T-helper 2 cell treated with Interferon-gamma antibody and Interleukin-4, amounts not matched to agents 100 ng/mL and 5 ng/mL, for 36 hours (primary cell): Measurements from ENCODE around the gene OR8B4. TPM values are rescaled to one million over a fixed set of nuclear protein-coding genes. Genes with fewer than 3 reads are reported as not detected.
"Not testable (repeated sequence)": the region's sequence is repeated elsewhere in the genome, so short reads cannot be mapped to it uniquely, and the experiment has no call there.

Experiments used
- intact Hi-C: fragments of 100-400 bp; cut with micrococcal nuclease; formaldehyde crosslinking; loops from one replicate; pipeline ENCODE4 v1.15.1; 2023
- total RNA-seq: library from RNA; stranded (reverse); gene quantifications from 2 replicates; pipeline ENCODE4 v1.2.3, GENCODE V29; 2022

OR8B4 gene, protein sequence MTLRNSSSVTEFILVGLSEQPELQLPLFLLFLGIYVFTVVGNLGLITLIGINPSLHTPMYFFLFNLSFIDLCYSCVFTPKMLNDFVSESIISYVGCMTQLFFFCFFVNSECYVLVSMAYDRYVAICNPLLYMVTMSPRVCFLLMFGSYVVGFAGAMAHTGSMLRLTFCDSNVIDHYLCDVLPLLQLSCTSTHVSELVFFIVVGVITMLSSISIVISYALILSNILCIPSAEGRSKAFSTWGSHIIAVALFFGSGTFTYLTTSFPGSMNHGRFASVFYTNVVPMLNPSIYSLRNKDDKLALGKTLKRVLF
- total RNA-seq = not detected in 2 replicates

DNA sequence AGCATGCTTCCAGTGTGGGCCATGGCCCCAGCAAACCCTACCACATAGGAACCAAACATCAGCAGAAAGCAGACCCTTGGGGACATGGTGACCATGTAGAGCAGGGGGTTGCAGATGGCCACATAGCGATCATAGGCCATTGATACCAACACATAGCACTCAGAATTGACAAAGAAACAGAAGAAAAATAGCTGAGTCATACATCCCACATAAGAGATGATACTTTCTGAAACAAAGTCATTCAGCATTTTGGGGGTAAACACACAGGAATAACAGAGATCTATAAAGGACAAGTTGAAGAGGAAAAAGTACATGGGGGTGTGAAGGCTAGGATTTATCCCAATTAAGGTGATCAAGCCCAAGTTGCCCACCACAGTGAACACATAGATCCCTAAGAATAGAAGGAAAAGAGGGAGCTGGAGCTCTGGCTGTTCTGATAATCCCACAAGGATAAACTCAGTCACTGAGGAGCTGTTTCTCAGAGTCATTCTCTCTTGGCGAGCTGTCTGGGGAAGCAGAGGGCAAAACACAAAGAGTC is at the start of gene OR8B4:
TSS of gene OR8B4 (minus strand) at position 488 of the 538 bp plus-strand sequence. CDS start at position 488, 0 bp downstream.
- intact Hi-C loops = no loop called here

DNA sequence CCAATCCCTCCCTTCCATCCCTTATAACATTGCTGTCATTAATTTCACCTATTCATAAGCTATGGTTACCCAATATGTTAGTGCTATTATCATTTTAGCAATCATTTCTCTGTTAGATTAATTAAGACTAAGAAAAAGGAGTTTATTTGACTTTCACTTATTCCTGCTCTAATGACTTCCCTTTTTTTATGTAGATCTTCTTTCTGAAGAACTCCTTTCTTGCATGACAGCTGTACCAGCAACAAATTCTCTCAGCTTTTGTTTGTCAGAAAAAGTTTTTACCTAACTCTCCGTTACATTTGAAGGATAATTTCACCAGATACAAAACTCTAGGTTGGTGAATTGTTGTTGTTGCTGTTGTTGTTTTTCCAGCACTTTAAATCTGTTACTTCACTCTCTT is 49.4 kb upstream of the OR8B4 start:
- intact Hi-C loops = no loop called here

DNA sequence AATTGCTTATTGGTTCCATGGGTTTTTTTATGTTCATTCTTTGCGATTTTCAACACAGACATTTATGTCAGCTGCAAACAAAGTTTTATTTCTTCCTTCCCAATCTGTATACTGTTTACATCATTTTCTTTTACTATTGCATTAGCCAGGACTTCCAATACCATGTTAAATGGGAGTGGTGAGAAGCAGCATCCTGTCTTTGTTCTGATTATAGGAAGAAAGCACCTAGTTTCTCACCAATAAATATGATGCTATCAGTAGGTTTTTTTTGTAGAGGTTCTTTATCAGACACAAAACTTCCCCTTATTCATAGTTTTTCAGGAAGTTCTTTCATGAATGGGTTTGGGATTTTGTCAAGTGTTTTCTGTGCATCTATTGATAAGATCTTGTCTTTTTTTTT is 48.8 kb upstream of the OR8B4 start:
- intact Hi-C loops = no loop called here

DNA sequence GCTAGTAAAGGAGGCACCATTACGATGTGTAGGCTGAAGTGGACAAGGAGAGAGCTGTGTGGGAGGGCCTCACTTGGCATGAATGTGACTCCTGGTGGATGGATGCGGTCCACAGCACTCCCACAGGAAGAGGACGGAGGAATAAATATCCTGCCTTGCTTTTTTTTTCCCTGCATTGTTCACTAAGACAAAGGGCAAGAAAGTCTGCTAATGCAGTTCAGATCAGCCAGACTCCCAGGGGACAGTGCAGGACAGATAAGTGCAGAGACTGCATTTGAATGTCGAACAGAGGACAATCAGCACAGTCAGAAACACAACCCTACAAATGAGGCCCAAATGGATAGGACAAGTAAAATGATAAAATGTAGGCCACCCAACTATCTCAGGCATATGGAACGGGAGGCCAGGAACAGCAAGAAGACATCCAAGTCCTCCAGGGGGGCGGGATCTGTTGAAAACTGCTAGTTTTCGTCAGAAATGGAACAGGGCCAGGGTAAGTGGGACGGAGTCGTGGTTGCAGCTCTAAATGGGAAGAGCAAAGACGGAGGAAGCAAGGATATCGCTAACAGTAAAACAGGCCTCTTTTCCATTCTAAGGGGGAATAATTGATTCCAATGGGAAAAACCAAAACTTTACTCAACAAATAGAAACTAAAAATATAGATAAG is 46.0 kb upstream of the OR8B4 start:
- intact Hi-C loops = no loop called here

DNA sequence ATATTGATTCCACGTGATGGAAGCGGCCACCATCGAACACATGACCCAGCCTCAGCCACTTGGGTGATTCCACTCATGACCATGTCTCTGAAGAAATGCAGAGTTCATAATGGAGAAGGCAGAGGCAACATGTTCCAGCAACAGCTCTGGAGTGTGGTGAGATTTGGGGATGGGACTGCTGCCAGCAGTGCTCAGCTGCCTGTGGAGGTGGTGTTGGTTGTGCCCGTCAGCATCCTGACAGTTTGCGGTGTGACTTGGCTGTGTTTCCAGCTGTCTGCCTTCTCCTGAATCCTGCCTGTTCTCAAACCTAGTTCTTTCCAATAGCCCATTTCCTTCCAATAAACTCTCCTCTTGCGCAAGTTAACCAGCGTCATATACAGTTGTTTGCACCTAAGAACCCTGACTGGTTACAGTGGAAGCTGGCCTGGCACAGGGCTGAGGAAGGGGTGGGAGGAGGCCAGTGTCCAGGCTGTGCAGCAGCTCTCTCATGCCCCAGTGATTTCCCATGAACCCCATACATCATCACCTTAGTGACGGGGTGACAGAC is 42.8 kb upstream of the OR8B4 start:
- intact Hi-C loops = no loop called here

DNA sequence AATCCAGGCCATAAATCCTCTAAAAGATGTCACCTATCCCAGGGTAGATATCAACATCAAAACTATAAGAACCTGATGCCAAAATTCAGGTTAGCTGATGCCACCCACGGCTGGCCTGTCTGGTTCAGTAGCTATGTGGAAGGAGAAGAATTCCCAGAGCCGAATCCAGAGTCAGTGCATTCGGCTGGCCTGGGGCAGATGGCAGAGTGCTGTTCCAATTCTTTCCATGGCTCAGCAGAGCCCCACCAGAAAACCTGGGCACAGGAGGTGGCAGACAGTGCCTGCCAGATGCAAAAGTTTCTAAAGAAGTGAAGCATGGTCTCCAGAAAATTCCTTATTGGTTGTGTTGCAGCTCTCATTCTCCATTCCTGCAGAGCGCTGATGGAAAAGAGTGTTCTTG is 40.7 kb upstream of the OR8B4 start:
- intact Hi-C loops = no loop called here

DNA sequence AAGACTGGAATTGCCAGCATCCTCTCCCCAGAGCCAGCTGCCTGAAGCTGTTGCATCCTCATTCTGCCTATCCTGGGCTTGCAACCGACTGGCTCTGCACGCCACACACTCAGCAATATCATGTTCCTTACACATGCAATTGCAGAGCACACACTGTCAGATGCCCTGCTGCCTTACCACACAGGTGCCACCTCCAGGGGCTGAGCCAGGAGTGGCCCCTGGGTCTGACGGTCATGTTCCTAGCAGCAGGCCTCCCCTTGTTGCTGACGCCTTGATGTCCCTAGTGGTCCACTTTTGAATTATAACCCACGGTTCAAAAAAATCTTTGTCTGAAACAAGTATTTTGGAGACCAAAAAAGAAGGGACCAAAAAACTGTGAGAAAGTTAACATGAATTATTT is 39.3 kb upstream of the OR8B4 start:
- intact Hi-C loops = no loop called here

DNA sequence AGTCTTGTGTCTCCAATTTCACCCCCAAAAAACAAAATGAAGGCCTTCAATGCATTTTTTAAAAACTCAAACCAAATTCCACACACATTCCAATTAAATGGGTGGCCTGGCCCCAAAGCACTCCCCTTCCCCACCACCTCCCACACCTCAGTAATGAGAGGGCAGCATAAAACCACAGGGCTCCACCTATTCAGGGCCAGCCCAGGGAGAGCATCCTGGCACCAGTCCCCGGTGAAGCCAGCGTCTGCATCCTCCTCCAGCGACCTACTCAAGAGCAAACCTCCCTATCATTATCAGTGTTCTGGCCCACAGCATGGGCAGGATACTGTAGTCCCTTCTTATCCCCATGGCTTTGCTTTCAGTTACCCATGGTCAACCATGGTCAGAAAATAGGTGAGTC is 38.7 kb upstream of the OR8B4 start:
- intact Hi-C loops = no loop called here

DNA sequence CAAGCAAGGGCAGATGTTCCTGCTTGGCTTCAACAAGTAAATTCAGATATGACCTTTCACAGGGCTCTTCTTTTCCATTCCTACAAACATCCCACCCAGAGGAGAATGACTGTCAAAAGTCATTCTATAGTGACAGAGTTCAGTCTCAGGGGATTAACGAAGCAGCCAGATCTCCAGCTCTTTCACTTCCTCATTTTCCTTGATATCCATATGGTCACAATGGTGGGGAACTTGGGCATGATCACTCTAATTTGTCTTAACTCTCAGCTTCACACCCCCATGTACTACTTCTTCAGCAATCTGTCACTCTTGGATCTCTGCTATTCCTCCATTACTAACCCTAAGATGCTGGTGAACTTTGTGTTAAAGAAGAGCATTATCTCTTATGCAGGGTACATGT is 35.8 kb upstream of the OR8B4 start:
- intact Hi-C loops = no loop called here

DNA sequence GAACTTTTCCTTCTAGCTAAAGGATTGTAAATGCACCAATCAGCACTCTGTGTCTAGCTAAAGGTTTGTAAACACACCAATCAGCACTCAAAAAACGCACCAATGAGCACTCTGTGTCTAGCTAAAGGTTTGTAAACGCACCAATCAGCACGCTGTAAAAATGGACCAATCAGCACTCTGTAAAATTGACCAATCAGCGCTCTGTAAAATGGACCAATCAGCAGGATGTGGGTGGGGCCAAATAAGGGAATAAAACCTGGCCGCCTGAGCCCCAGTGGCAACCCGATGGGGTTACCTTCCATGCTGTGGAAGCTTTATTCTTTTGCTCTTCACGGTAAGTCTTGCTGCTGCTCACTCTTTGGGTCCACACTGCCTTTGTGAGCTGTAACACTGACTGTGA is 34.7 kb upstream of the OR8B4 start:
- intact Hi-C loops = not testable (repeated sequence)

DNA sequence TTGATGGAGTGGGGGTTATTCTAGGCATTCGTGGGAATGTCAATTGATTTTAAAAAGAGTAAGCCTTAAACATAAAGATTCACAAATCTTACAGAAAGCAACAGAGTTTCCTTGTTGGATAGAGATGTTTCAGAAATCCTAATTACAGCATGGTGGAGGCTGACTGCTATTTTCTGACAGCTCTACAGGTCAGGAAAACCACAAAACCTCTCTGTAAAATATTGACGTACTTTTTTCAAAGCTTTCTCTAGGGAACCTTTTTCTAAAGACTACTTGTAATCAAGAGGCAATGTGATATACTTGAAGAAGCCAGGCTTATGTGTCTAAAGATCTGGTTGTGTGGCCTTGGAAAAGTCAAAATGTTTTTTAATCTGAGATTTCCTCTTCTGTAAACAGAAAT is 29.9 kb upstream of the OR8B4 start:
- intact Hi-C loops = no loop called here

DNA sequence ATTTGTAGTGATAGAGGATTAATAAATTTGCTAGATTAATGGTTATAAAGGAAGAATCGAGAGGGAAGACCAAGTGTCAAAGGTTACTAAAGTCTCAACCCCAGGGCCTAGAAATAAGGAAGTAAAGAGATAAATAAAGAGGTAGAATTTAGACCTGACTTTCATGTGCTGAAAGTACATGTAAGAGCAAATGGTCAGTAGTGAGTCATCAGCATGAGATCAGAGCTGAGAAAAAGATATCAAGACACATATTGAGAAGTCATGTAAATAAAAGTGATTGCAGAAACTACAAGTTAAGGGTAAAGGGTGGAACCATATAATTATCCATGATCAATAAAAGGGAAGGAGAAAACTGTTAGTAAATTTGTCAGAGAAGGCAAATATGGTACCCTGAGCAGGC is 22.2 kb upstream of the OR8B4 start:
- intact Hi-C loops = no loop called here

DNA sequence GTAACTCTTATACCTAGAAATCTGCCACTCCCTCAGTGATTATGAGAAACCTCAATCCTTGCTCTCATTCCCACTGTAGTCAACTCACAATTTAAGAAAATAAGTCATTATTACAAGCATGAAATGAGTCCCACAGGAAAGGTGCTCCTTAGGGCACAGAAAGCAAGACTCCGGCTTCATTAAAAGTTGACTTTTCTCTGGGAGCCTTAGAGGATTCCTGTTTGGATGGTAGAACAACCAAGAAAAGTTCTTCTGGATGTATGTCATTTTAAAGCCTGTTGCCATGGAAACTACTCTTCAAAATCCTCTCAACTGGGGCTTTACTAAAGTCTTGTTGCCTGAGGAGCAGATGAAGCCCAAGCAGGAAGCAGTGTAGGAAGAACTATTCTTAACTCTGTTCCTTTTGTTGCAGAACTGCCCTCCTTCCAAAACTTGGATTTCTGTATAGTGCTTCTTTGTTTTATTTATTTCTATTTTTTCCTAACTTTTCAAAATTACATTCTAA is 21.0 kb upstream of the OR8B4 start, which contains the start of gene OR8B8:
TSS of gene OR8B8 (minus strand) at position 51 of the 505 bp plus-strand sequence. CDS start 4,611 bp downstream, outside the sequence.
- intact Hi-C loops = no loop called here

DNA sequence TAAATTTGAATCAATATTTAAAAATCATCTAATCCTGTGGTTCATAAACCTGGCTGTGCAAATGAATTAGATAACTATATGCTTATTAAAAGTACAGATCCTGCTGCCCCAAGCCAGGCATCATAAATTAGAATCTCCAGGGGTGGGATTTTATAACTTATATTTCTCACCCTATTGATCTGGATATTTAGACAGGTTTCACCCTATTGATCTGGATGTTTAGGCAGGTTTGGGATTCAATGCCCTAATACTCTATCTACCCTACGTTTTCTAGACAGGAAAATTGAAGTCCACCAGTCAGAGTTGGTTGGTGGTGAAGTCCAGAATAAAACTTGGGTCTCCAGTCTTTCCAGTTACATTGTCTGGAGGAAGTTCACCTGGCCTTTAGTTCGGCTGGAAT is 18.2 kb upstream of the OR8B4 start:
- intact Hi-C loops = no loop called here

DNA sequence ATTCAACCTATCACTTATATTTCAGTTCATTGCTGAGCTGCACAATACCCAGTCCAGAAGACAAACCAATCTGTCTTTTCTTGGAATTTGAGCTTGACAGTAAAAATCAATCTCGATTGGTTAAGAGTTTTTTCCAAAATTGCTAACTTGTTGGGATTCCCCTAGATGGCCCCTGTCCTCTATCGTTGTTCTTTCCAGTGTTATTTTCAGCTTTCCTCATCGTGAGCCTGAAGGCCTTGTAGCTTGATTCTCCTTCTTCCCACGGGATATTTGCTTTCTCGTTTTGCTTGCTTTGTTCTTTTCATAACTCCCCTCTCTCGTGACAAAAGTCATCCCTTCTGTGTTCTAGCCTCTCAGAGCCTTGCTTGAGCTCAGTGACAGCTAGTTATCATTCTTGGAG is 17.8 kb upstream of the OR8B4 start:
- intact Hi-C loops = no loop called here

DNA sequence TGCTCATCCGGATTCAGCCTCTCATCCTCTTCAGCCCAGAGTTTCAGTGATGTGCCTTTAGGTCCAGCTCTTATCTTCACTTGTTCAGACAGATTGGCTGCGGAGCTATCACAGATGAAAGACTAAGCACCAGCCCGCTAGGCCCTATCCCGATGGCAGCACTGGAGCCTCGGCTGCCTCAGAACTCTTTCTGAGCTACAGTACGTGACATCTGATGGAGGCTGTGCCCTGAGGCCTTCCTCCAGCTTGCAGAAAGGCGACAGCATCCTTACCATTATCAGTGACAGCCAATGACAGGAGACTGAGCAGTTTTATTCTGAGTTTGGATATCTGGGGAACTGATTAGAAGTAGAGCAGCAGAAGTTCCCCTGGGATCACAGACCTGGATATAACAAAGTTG is 16.8 kb upstream of the OR8B4 start:
- intact Hi-C loops = no loop called here

DNA sequence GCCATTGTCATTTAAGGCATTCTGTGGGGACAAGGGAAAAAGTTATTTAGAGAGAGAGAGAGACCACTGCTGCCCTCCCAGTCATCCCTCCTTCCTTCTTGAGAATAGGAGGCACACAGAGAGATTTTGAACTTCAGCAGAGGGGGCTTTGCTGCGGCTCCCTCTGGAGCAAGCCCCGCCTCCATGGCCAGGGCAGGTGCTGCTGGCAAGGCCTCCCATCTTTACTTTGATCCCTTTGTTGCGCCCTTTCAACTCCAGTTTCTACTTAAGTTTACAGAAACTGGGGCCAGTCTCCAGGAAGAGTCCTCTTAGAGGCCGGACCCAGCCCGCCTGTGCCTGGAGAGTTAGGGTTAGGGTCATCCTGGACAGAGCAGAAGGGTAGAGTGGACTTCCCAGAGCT is 16.4 kb upstream of the OR8B4 start:
- intact Hi-C loops = no loop called here

DNA sequence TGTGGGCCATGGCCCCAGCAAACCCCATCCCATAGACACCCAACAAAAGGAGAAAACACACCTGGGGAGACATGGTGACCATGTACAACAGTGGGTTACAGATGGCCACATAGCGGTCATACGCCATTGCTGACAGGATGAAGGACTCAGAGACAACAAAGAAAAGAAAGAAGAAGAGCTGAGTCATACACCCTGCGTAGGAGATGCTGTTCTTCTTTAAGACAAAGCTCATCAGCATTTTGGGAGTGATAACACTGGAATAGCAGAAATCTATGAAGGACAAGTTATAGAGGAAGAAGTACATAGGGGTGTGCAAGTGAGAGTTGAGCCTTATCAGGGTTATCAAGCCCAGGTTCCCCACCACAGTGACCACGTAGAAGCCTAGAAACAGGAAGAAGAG is 15.9 kb upstream of the OR8B4 start:
- intact Hi-C loops = no loop called here

DNA sequence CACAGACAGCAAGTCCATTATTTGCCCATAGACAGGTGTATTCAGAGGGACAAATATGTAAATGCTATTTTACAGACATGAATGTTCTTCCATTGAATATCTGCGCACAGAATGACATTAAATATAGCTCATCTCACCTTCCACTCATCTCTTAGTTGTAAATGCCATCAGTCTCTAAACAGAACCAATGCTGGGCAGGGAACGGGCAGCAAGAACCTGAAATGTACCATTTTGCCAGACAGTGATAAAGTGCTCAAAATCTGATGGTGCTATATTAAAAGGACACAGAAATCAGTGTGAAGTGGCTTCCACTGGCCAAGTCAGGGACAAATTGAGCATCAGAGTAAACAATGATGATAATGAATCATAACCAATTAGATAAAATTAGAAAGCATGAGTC is 10.0 kb upstream of the OR8B4 start:
- intact Hi-C loops = no loop called here

DNA sequence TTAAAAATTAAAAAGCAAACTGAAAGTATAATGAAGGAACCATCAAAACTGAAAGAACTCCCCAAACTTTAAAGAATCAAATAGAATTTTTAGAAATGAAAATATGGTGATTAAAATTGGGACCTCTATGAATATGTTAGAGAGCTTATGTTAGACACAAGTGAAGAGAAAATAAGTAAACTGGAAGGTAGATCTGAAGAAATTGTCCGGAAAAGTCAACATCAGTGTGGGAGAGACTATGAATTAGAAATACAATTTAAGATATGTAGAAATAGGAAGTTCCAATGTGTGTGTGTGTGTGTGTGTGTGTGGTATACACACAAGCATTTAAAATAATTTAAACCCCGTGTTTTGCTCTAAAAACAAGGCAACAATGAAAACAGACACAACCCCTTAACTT is 4.9 kb upstream of the OR8B4 start:
- intact Hi-C loops = no loop called here

DNA sequence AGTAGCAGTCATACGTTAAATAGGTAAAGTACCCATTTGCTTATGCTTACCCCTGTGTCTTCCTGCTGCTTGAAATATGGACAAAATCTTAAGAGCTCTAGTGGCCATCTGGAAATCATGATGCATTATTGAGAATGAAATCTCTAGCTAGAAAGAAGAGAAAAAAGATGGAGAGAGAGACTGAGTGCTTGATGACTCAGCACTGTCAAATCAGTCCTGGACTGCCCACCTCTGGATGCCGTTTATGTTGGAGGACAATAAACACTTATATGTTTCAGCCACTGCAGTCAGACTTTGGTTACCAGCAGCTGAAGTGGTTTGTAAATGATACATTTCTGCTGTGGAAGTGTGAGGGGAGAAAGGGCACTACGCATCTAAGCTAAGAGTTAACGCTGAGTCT is 3.6 kb downstream of the OR8B4 start:
- intact Hi-C loops = no loop called here

DNA sequence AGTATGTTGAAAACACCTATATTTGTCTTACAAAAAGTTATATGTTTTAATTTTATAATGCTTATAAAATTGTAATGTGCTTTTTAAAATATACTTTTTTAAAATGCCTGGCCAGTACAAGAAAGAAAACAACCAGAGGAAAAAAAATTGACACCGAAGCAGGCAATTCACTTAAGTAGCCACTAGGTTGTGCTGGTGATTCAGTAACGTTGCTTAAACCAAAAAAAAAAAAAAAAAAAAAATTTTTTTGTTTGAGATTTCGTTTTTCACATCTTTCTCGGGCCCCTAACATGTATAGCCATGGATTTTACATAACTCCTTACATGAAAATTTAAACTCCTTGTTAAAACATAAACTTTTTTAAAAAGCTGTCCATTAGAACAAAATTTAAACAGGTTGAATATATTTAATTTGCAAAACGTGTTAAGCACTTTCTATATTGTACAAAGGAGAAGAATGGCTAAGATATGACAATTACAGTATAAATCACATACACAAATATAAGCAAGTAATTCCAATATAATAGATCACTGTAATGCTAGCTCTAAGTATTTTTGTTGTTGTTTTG is 9.2 kb downstream of the OR8B4 start:
- intact Hi-C loops = loop anchor here (1.0 kb wide), 1 partner anchor 171 kb away; no protein-coding TSS in a partner anchor
